ENCODE data around the gene MEFV.

DNA sequence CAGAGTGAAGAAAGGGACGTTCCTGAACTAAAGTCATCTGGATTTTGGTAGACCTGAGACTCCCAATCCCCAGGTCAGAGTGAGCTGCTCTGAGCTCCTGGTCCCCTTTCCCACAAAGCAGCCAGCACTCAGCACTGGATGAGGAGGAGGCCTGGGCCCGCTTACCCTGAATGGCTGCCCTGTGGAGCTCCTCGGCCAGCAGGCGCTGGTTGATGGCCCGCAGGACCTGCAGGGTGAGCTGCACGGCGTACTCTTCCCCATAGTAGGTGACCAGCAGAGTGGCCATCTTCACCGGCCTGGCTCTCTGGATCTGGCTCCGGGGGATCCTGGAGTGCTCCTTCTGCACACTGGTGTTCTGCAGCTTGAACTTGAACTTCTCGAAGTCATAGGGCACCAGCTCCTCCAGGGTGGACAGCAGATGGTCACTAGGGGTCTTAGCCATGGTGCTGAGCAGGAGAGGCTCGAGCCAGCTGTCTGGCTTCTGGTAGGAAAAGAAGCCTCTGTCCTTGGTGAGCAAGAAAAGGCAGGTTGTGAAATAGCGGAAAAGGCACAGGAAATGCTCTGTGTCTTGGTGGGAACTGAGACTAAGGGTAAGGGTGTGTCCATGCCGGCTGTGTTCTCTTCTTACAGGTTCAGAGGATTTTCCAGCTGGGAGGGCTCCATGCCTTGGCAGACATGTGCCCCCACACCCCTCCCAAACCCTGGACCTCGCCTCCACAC lies at the start of gene MEFV:
- TF ChIP-seq, protein P1, sequence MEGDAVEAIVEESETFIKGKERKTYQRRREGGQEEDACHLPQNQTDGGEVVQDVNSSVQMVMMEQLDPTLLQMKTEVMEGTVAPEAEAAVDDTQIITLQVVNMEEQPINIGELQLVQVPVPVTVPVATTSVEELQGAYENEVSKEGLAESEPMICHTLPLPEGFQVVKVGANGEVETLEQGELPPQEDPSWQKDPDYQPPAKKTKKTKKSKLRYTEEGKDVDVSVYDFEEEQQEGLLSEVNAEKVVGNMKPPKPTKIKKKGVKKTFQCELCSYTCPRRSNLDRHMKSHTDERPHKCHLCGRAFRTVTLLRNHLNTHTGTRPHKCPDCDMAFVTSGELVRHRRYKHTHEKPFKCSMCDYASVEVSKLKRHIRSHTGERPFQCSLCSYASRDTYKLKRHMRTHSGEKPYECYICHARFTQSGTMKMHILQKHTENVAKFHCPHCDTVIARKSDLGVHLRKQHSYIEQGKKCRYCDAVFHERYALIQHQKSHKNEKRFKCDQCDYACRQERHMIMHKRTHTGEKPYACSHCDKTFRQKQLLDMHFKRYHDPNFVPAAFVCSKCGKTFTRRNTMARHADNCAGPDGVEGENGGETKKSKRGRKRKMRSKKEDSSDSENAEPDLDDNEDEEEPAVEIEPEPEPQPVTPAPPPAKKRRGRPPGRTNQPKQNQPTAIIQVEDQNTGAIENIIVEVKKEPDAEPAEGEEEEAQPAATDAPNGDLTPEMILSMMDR (IDR thresholded peaks at IDR 0.05) = no peak
- no peak for TF ChIP-seq POLR2A (IDR thresholded peaks at IDR 0.05)
